H1 (cell line): ENCODE results near the gene PTTG1IP. TPM values are rescaled to one million over a fixed set of nuclear protein-coding genes. Genes with fewer than 3 reads are reported as not detected.

ENCODE experiments used
- KDM5A ChIP-seq: fragments of 200-600 bp; IDR thresholded peaks from 2 replicates; pipeline ENCODE4 v1.7.1; 2012; ENCODE audit warnings: mild to moderate bottlenecking, low read length, inconsistent platforms, mixed read lengths
- POLR2A ChIP-seq, 2 experiments: IDR thresholded peaks; 1 replicate in 1 of 2; 2 replicates in 1 of 2; pipeline ENCODE4 v1.6.1; 2011; ENCODE audit warnings: low read depth in 2 of 2, low read length in 2 of 2, mild to moderate bottlenecking in 2 of 2; ENCODE audit errors: control extremely low read depth in 1 of 2
- SIRT6 ChIP-seq: IDR thresholded peaks from one replicate; pipeline ENCODE4 v1.7.1; 2012; ENCODE audit warnings: low read length, inconsistent platforms
- SRF ChIP-seq: IDR thresholded peaks from 2 replicates; pipeline ENCODE4 v1.6.1; 2011; ENCODE audit warnings: mild to moderate bottlenecking, low read depth, low read length, moderate library complexity
- polyA plus RNA-seq, 7 experiments: library from polyadenylated mRNA; depleted of rRNA in 3 of 7; stranded (reverse) in 5 of 7; unstranded in 2 of 7; fragments of >200 nt in 5 of 7; fragments of 200-250 nt in 2 of 7; gene quantifications; 1 replicate in 5 of 7; 2 replicates in 1 of 7; 4 replicates in 1 of 7; pipeline versions ENCODE4 v1.2.1 to v1.2.3, GENCODE V29; 2011 to 2013; ENCODE audit warnings: missing spikeins in 2 of 7, mixed read lengths in 2 of 7
- total RNA-seq: library from RNA; stranded (reverse); fragmentation: NEBNext Ultra II Directional; extraction: Animal tissue kit (Norgen Biotek cat#: 25700); gene quantifications from 2 replicates; pipeline ENCODE4 v1.2.1, GENCODE V29; 2021

Gene PTTG1IP
- total and polyA plus RNA-seq, 2 of the 8 experiments (the other 6 are each of a cell fraction or from before 2014, with no cell fraction given) = 90.8 to 130 TPM

- no peak for TF ChIP-seq KDM5A
- TF ChIP-seq SRF = no peak
- no peak for TF ChIP-seq POLR2A (IDR thresholded peaks at IDR 0.05; ENCODE audit: control extremely low read depth in 1 of 2, low read depth in 2 of 2, low read length in 2 of 2)
- TF ChIP-seq SIRT6 = no peak
- TF ChIP-seq, all 59 proteins: peak for 0
Measured at GRCh38 chr21:44812640-44813039, 60.9 kb downstream of the PTTG1IP start (continued).
